ENCODE measurements around the gene HIPK4.
"Not testable (repeated sequence)": the region's sequence is repeated elsewhere in the genome, so short reads cannot be mapped to it uniquely, and the experiment has no call there.

HIPK4 gene

GRCh38 chr19:40390084-40390742 lies at the start of gene HIPK4:
Gene HIPK4 (minus strand): TSS chr19:40390181. CDS start chr19:40389902, 279 bp downstream.
- H4K20me1 ChIP-seq, result peaks cover 0 to 9% (median 0%) of the 10 kb centered on the region in 11 experiments; a peak in 1 of 22 replicates
- no peaks in the 10 kb centered on the region for H3K9me3 ChIP-seq (replicated peaks in 1 of 11)
- no peaks in the 10 kb centered on the region for H3K36me3 ChIP-seq
- no peak within 1 kb of the TSS for H3K9ac ChIP-seq
- no peak within 1 kb of the TSS for H3K4me3 ChIP-seq
- no peak within 1 kb of the TSS for H3K4me2 ChIP-seq
- no peak for TF ChIP-seq Cebpa-rat (IDR thresholded peaks at IDR 0.05)
- peaks cover 0 to 16% (median 4%) of the 10 kb centered on the region in 10 experiments; a peak in 8 of 20 replicates for H3K4me1 ChIP-seq
- no peak within 1 kb of the TSS for H3K27ac ChIP-seq
- no peaks in the 10 kb centered on the region for H3K27me3 ChIP-seq

GRCh38 chr19:40438284-40438683 lies 48.3 kb upstream of the HIPK4 start:
- peaks cover 29 to 54% (median 38%) of the 10 kb centered on the region in 10 experiments for H3K4me1 ChIP-seq
- no peaks in the 10 kb centered on the region for H3K9me3 ChIP-seq (replicated peaks in 1 of 11)
- no peak overlapping the region for H3K9ac ChIP-seq
- no peaks in the 10 kb centered on the region for H3K27me3 ChIP-seq
- no peak overlapping the region for H3K27ac ChIP-seq
- H3K4me3 ChIP-seq, result no peak overlapping the region
- H3K4me2 ChIP-seq, result no peak overlapping the region
- peaks cover 0 to 41% (median 24%) of the 10 kb centered on the region in 11 experiments; a peak in 15 of 22 replicates for H4K20me1 ChIP-seq
- H3K36me3 ChIP-seq, result peaks cover 18 to 48% (median 27%) of the 10 kb centered on the region in 11 experiments
- TF ChIP-seq Cebpa-rat (IDR thresholded peaks at IDR 0.05), result no peak

DNA sequence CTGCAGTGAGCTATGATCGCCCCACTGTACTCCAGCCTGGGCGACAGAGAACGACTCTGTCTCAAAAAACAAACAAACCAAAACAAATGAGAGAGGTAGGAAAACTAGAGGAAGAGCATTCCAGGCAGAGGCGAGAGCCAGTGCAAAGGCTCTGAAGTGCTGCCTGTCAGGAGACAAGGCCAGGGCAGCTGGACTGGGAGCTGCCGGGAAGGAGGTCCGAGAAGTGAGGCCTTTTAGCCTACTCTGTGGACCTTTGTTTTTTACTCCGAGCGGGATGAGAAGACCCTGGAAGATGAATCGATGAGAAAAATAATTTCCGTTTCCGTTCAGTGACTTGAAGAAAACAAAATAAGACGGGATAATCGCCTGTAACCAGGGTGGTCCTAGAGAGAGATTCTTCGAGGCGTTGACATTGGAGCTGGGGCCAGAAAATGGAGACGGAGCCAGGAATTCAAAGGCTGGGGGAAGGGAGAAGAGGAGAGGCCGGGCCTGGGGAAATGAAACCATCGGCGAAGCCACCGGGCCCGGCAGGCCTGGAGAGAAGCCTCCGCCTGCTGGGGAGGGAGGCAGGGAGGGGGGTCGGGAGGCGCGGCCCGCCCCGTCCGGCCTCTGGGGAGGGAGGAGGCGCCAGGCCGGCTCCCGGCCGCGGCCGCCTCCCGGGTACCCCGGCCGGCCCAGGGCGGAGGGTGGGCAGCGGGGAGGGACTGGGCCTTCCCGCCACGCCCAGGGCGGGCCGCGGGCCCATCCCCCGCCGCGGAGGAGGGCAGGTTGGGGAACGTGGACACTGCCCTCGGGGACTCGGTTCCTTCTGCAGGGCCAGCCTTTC lies 43.6 kb upstream of the HIPK4 start:
- Histone ChIP-seq H3K27me3 (no peaks in the 10 kb centered on the region), H3K4me3 (peak overlapping the region; percentile 39 to 69 (median 57)), H3K36me3 (0 out of 22 replicates have a peak, but pooled peaks cover 0 to 6% (median 0%) of the 10 kb centered on the region in 11 experiments), H3K9me3 (replicated peaks in 1 of 11) (no peaks in the 10 kb centered on the region), H4K20me1 (no peaks in the 10 kb centered on the region), H3K4me2 (peak overlapping the region; percentile 71 to 96 (median 90)), H3K9ac (peak overlapping the region; percentile 83 to 92 (median 90)), H3K27ac (peak overlapping the region; percentile 86 to 98 (median 96)), H3K4me1 (peaks cover 27 to 55% (median 36%) of the 10 kb centered on the region in 10 experiments)
- no peak for TF ChIP-seq Cebpa-rat (IDR thresholded peaks at IDR 0.05)

DNA sequence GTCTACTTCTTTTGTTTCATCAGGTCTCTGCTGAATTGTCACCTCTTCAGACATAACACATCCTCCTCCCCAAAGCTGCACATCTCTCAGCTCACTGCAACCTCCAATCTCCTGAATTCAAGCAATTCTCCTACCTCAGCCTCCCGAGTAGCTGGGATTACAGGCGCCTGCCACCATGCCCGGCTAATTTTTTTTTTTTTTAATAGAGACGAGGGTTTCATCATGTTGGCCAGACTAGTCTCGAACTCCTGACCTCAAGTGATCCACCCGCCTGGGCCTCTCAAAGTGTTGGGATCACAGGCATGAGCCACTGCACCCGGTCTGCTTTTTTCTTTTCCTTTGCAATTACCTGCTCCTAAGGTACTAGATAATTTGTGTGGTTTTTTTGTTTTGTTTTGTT lies 42.8 kb upstream of the HIPK4 start:
- H3K4me3 ChIP-seq, result peak overlapping the region; percentile 39 to 69 (median 57); a peak in 19 of 20 replicates
- H3K9ac ChIP-seq, result peak overlapping the region; percentile 83 to 92 (median 90)
- H3K27ac ChIP-seq, result peak overlapping the region; percentile 86 to 98 (median 96)
- H4K20me1 ChIP-seq; H3K27me3 ChIP-seq; H3K9me3 ChIP-seq (replicated peaks in 1 of 11); H3K36me3 ChIP-seq: not testable (repeated sequence)
- H3K4me2 ChIP-seq, result peak overlapping the region; percentile 71 to 96 (median 90)
- peaks cover 27 to 59% (median 36%) of the 10 kb centered on the region in 10 experiments for H3K4me1 ChIP-seq

DNA sequence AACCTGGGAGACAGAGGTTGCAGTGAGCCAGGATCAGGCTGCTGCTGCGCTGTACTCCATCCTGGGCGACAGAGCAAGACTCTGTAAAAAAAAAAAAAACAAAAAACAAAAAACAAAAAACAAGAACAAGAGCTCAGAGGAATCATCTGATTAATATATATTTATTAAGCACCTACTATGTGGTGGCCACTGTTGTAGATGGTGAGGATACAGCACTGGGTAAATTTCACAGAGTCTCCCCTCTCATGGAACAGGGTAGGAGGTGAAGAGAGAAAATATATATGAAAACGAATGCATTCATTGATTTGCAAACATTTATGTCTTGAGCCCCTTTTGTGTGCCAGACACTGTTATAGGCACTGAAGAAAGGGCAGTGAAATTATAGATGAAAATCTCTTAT lies 41.7 kb upstream of the HIPK4 start:
- Histone ChIP-seq H3K4me3 (no peak overlapping the region), H3K9me3 (replicated peaks in 1 of 11) (no peaks in the 10 kb centered on the region), H3K9ac (peak overlapping the region in 2 of 11 experiments; percentile 90 to 92; a peak in 2 of 22 replicates), H3K27me3 (no peaks in the 10 kb centered on the region), H3K4me1 (peaks cover 28 to 65% (median 40%) of the 10 kb centered on the region in 10 experiments), H3K36me3 (no peaks in the 10 kb centered on the region), H4K20me1 (no peaks in the 10 kb centered on the region), H3K27ac (peak overlapping the region in 3 of 11 experiments; percentile 96 to 97 (median 96); a peak in 6 of 22 replicates), H3K4me2 (peak overlapping the region in 5 of 11 experiments; percentile 88 to 96 (median 91); a peak in 7 of 22 replicates)
- TF ChIP-seq Cebpa-rat (IDR thresholded peaks at IDR 0.05), result no peak

DNA sequence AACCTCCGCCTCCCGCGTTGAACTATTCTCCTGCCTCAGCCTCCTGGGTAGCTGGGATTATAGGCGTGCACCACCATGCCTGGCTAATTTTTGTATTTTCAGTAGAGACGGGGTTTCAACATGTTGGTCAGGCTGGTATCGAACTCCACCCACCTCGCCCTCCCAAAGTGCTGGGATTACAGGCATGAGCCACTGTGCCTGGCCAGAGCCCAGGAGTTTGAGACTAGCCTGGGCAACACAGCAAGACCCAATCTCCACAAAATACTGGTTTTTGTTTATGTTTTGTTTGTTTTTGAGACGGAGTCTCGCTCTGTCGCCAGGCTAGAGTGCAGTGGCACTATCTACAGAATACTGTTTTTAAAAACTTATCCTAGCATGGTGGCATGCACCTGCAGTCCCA lies 40.3 kb upstream of the HIPK4 start:
- H3K27me3 ChIP-seq, result not testable (repeated sequence)

GRCh38 chr19:40428197-40428596 lies 38.2 kb upstream of the HIPK4 start:
- H3K36me3 ChIP-seq; H3K27me3 ChIP-seq; H3K27ac ChIP-seq; H3K4me2 ChIP-seq; H3K9me3 ChIP-seq (replicated peaks in 1 of 11); H3K4me3 ChIP-seq; H3K9ac ChIP-seq: not testable (repeated sequence)
- Histone ChIP-seq H3K4me1 (peaks cover 20 to 50% (median 39%) of the 10 kb centered on the region in 10 experiments), H4K20me1 (peaks cover 0 to 20% (median 6%) of the 10 kb centered on the region in 11 experiments; a peak in 13 of 22 replicates)
- 0 out of 22 replicates have a peak, but pooled peaks of 2 of the 11 experiments have one; percentile 16 to 18 for TF ChIP-seq Cebpa-rat (IDR thresholded peaks at IDR 0.05)

More for the DNA sequence above, 40.3 kb upstream of the HIPK4 start:
- H4K20me1 ChIP-seq; H3K9ac ChIP-seq; H3K9me3 ChIP-seq (replicated peaks in 1 of 11); H3K27ac ChIP-seq; H3K4me3 ChIP-seq; H3K4me2 ChIP-seq; H3K36me3 ChIP-seq: not testable (repeated sequence)
- peaks cover 30 to 58% (median 40%) of the 10 kb centered on the region in 10 experiments for H3K4me1 ChIP-seq

- peaks cover 34 to 56% (median 46%) of the 10 kb centered on the region in 10 experiments for H3K4me1 ChIP-seq
- H3K4me3 ChIP-seq, result peak within 1 kb of the TSS; percentile 69 to 95 (median 84)
- peak within 1 kb of the TSS; percentile 82 to 97 (median 92) for H3K9ac ChIP-seq
- peaks cover 0 to 43% (median 14%) of the 10 kb centered on the region in 11 experiments; a peak in 13 of 22 replicates for H4K20me1 ChIP-seq
- no peak for TF ChIP-seq Cebpa-rat (IDR thresholded peaks at IDR 0.05)
- no peaks in the 10 kb centered on the region for H3K9me3 ChIP-seq (replicated peaks in 1 of 11)
- peaks cover 11 to 21% (median 18%) of the 10 kb centered on the region in 11 experiments for H3K36me3 ChIP-seq
- no peaks in the 10 kb centered on the region for H3K27me3 ChIP-seq
- H3K4me2 ChIP-seq, result peak within 1 kb of the TSS; percentile 82 to 99 (median 96)
- H3K27ac ChIP-seq, result peak within 1 kb of the TSS; percentile 83 to 98 (median 92)
These were observed 35.7 kb upstream of the HIPK4 start, which contains the start of gene SERTAD1 for GRCh38 chr19:40425450-40426287. Gene SERTAD1 (minus strand): TSS chr19:40425992. CDS start chr19:40423546, 2,446 bp downstream.

Data from BLaER1 treated with 17β-estradiol and CSF1 and Interleukin-3, amounts not matched to agents 10 nM and 100 nM (cell line).